Measurements from ENCODE around the gene FBL. TPM values are rescaled to one million over a fixed set of nuclear protein-coding genes. Genes with fewer than 3 reads are reported as not detected.
A peak's percentile ranks its signal among the peaks of the same experiment; 100 is the strongest.

The FBL gene
- total RNA-seq, 1 donor from 2014 or later: 605 TPM

GRCh38 chr19:39795001-39795400 lies 51.2 kb downstream of the FBL start:
- DNase-seq: no peak
- no peak overlapping the region for H3K4me3 Mint-ChIP-seq
- H3K27ac Mint-ChIP-seq: no peak overlapping the region
- H3K27me3 Mint-ChIP-seq: peaks cover 21% of the 10 kb centered on the region
- no peaks in the 10 kb centered on the region for H3K9me3 Mint-ChIP-seq
- H3K4me1 Mint-ChIP-seq: peaks cover 11% of the 10 kb centered on the region
- intact Hi-C loops (cut with micrococcal nuclease): no loop called here
- H3K36me3 Mint-ChIP-seq (ENCODE audit: low read depth): no peaks in the 10 kb centered on the region

- peak; percentile 93 for DNase-seq
- intact Hi-C loops (cut with micrococcal nuclease): loop anchor here (1.0 to 2.0 kb wide), 2 partner anchors 32 to 51 kb away; no protein-coding TSS in a partner anchor
- H3K36me3 Mint-ChIP-seq (ENCODE audit: low read depth): no peaks in the 10 kb centered on the region
- H3K4me1 Mint-ChIP-seq: peaks cover 11% of the 10 kb centered on the region
- H3K4me3 Mint-ChIP-seq: peak overlapping the region; percentile 83
- no peak overlapping the region for H3K27ac Mint-ChIP-seq
- peaks cover 7% of the 10 kb centered on the region for H3K9me3 Mint-ChIP-seq
- peaks cover 20% of the 10 kb centered on the region for H3K27me3 Mint-ChIP-seq
Measured at GRCh38 chr19:39792999-39793546, 53.1 kb downstream of the FBL start.

- Mint-ChIP-seq H3K36me3 (ENCODE audit: low read depth) (no peaks in the 10 kb centered on the region), H3K4me3 (no peak overlapping the region), H3K9me3 (peaks cover 9% of the 10 kb centered on the region), H3K27ac (no peak overlapping the region), H3K4me1 (peaks cover 4% of the 10 kb centered on the region), H3K27me3 (peaks cover 23% of the 10 kb centered on the region)
- DNase-seq: no peak
- intact Hi-C loops (cut with micrococcal nuclease): no loop called here
Measured at GRCh38 chr19:39788244-39788643, 57.9 kb downstream of the FBL start.

Other genes with a start within 250 kb of the FBL start
- not detected in 2 replicates for gene LGALS13, start 243.9 kb downstream of the FBL start, total RNA-seq
- not detected in 2 replicates for gene LGALS16, start 190.5 kb downstream of the FBL start, total RNA-seq
- gene LGALS14, start 141.9 kb downstream of the FBL start, total RNA-seq: not detected in 2 replicates
- 1.7 and 2.1 TPM in 2 replicates for gene CLC, start 108.3 kb downstream of the FBL start, total RNA-seq
- not detected in 2 replicates for gene LEUTX, start 67.5 kb downstream of the FBL start, total RNA-seq
- 3.6 and 4.5 TPM in 2 replicates for gene DYRK1B, start 12.2 kb downstream of the FBL start, total RNA-seq
- gene FCGBP, start 88.3 kb upstream of the FBL start, total RNA-seq: 3.3 and 4.7 TPM in 2 replicates
- gene PSMC4, start 124.8 kb upstream of the FBL start, total RNA-seq: 192 and 193 TPM in 2 replicates
- 4.4 and 6.7 TPM in 2 replicates for gene ZNF546, start 150.7 kb upstream of the FBL start, total RNA-seq
- 19.5 and 24.6 TPM in 2 replicates for gene ZNF780B, start 209.9 kb upstream of the FBL start, total RNA-seq
- 14.7 and 16.1 TPM in 2 replicates for gene ZNF780A, start 244.6 kb upstream of the FBL start, total RNA-seq

Measured in activated CD4-positive, alpha-beta T cell treated with anti-CD3 and anti-CD28 coated beads, Interleukin-2, amount 10 ng/mL, durations not matched to agents 24 days and 14 days (primary cell).